Measurements from ENCODE around the gene ATOSB. TPM values are rescaled to one million over a fixed set of nuclear protein-coding genes. Genes with fewer than 3 reads are reported as not detected.

The ATOSB gene
- total RNA-seq, 1 donor from 2014 or later: 8.8 TPM

DNA sequence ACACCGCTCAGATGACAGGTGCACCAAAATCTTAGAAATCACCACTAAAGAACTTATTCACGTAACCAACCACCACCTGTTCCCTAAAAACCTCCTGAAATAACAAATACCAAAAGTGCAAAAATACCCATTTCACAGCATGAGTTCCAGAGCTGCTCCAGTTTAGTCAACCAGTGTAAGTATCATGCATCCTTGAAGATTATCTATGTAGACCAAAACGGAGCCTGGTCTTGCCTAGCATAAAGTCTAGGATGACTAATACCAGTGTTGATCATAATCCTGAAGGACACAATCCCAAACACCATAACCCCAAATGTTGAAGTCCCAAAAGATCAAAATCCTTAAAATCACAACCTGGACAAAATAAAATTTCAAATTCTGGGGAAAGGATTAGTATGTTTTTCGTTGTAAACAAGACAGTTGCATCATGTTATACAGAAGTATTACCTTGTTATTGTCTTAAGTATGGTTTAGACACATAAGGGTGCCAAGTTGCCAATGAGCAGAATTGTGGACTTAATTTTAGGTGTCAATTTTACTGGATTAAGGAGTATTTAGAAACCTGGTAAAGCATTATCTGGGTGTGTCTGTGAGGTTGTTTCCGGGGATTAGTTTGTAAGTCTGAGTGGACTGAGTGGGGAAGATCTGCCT lies 61.4 kb downstream of the ATOSB start:
- DNase-seq: no peak

Other genes starting within 250 kb of the ATOSB start
- gene PHF24, start 157.6 kb downstream of the ATOSB start, total RNA-seq: 0.49 TPM
- gene DNAJB5, start 126.1 kb downstream of the ATOSB start, total RNA-seq: 9.1 TPM
- 157 TPM for gene VCP, start 43.2 kb downstream of the ATOSB start, total RNA-seq
- 20.1 TPM for gene FANCG, start 35.9 kb downstream of the ATOSB start, total RNA-seq
- 10.0 TPM for gene PIGO, start 19.3 kb downstream of the ATOSB start, total RNA-seq
- 55.1 TPM for gene STOML2, start 12.7 kb downstream of the ATOSB start, total RNA-seq
- 13.9 TPM for gene UNC13B, start 46.1 kb upstream of the ATOSB start, total RNA-seq